Measurements from ENCODE around the gene SAFB. TPM values are rescaled to one million over a fixed set of nuclear protein-coding genes. Genes with fewer than 3 reads are reported as not detected.
"Not testable (repeated sequence)": the region's sequence is repeated elsewhere in the genome, so short reads cannot be mapped to it uniquely, and the experiment has no call there.

SAFB gene
- total and polyA plus RNA-seq, 5 donors from 2014 or later = 36.9 to 204 (median 54.9) TPM

DNA sequence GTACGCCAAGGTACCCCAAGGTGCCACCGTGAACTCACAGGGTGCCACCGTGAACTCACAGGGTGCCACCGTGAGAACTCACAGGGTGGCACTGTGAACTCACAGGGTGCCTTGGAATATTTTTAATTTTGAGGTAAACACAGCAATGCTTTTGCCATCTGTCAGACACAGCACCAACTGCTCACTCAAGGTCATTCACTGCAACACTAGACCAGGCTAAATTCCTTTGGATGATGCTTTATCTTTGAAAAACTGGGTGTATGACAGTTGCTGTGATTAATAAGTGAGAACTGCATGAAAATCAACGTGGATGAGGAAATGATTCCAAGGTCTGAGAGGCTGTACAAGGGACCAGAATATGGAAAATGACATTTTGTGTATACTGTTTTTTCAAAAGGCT, 19.3 kb upstream of the SAFB start:
- DNase-seq (no peak), ATAC-seq (ENCODE audit: low read depth in 2 of 2) (no peak)
- Mint-ChIP-seq H3K9me3 (no peaks in the 10 kb centered on the region), H3K4me1 (peaks cover 6 to 32% (median 15%) of the 10 kb centered on the region in 4 donors), H3K4me3 (peak overlapping the region in 1 of 4 donors; percentile 7), H3K27me3 (no peaks in the 10 kb centered on the region), H3K27ac (no peak overlapping the region), H3K36me3 (peaks cover 73% of the 10 kb centered on the region)
- peaks cover 92% of the 10 kb centered on the region for H3K36me3 ChIP-seq (ENCODE audit: control insufficient read depth, insufficient read depth, low read length)
- H3K27me3 ChIP-seq (ENCODE audit: control insufficient read depth, insufficient read depth, low read length) = no peaks in the 10 kb centered on the region
- H3K4me3 ChIP-seq (ENCODE audit: low read depth, low read length) = no peak overlapping the region
- no peak overlapping the region for H3K27ac ChIP-seq (ENCODE audit: insufficient read depth, low read length, poor library complexity, severe bottlenecking)
- no peaks in the 10 kb centered on the region for H3K4me1 ChIP-seq (ENCODE audit: control insufficient read depth, insufficient read depth, low read length, poor library complexity, severe bottlenecking)
- H3K9me3 ChIP-seq (ENCODE audit: control insufficient read depth in 2 of 2, low read length in 2 of 2) = no peaks in the 10 kb centered on the region

DNA sequence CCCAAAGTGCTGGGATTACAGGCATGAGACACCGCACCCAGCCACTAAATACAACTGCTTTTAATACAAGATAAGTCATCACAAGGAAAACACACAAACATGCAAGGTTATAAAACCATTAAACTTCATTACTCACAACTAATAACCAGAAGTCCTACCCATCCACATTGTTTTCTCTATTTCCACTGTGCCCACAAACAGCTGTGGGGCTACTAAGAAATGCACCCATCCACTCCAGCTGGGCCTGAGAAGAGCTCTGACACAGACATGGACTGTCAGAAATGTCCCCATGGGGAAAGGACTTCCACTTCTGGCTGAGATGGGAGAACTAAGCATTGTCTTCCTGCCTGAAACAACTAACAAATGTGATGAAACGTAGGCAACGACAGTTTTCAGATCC, 17.5 kb upstream of the SAFB start:
- DNase-seq (no peak), ATAC-seq (ENCODE audit: low read depth in 2 of 2) (no peak)
- H3K4me3 Mint-ChIP-seq = peak overlapping the region in 1 of 4 donors; percentile 64
- Histone ChIP-seq H3K27ac (ENCODE audit: insufficient read depth, low read length, poor library complexity, severe bottlenecking) (no peak overlapping the region), H3K27me3 (ENCODE audit: control insufficient read depth, insufficient read depth, low read length) (no peaks in the 10 kb centered on the region), H3K36me3 (ENCODE audit: control insufficient read depth, insufficient read depth, low read length) (peaks cover 91% of the 10 kb centered on the region), H3K4me1 (ENCODE audit: control insufficient read depth, insufficient read depth, low read length, poor library complexity, severe bottlenecking) (no peaks in the 10 kb centered on the region), H3K4me3 (ENCODE audit: low read depth, low read length) (no peak overlapping the region), H3K9me3 (ENCODE audit: control insufficient read depth in 2 of 2, low read length in 2 of 2) (no peaks in the 10 kb centered on the region)
- H3K27me3 Mint-ChIP-seq = no peaks in the 10 kb centered on the region
- peaks cover 6 to 32% (median 15%) of the 10 kb centered on the region in 4 donors for H3K4me1 Mint-ChIP-seq
- peaks cover 62% of the 10 kb centered on the region for H3K36me3 Mint-ChIP-seq
- H3K27ac Mint-ChIP-seq = no peak overlapping the region
- no peaks in the 10 kb centered on the region for H3K9me3 Mint-ChIP-seq

DNA sequence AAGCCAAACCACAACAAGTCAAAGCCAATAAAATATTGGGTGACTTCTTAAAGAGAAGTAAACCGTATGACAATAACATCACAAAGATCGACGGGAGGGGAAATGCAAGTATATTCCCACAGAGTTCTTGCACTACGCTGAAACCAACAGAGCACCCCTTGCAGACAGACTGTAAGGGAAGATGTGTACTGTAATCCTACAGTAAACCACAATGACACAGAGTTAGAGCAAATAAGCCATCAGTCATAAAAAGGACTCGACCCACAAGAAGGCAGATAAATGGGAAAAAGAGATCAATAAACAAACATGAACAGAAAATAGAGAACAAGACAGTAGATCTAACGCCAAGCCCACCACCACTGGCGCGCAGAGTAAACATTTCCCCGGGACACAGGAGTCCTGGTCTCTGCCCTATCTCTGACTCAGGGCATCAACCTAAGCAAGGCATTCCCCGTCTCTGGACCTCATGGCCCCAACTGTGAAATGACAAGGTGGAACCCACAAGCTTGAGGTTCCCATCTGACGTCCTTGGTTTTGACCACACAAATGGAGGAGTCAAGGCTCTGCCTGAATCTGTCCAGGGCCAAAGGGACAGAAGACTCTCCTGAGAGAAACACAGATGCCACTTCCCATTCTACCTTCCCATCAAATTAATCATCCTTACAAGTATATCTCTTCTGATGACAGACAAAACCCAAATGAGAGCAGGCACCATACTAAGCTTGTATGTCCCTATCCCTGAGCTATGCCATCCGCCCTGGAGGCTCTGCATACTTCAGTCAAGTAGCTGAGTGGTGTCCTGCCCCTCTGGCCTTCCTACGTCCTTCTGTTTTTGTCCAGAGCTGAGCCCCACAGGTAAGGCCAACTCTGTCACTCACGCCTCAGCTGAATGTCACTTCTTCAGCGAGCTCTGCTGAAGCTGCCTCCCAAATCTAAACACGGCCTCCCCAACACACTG, 15.3 kb upstream of the SAFB start:
- no peak overlapping the region for H3K27ac ChIP-seq (ENCODE audit: insufficient read depth, low read length, poor library complexity, severe bottlenecking)
- no peaks in the 10 kb centered on the region for H3K9me3 Mint-ChIP-seq
- H3K4me3 Mint-ChIP-seq = no peak overlapping the region
- H3K4me3 ChIP-seq (ENCODE audit: low read depth, low read length) = no peak overlapping the region
- ATAC-seq (ENCODE audit: low read depth in 2 of 2) (no peak), DNase-seq (no peak)
- H3K9me3 ChIP-seq (ENCODE audit: control insufficient read depth in 2 of 2, low read length in 2 of 2) = no peaks in the 10 kb centered on the region
- no peaks in the 10 kb centered on the region for H3K27me3 Mint-ChIP-seq
- peaks cover 65% of the 10 kb centered on the region for H3K36me3 Mint-ChIP-seq
- peaks cover 89% of the 10 kb centered on the region for H3K36me3 ChIP-seq (ENCODE audit: control insufficient read depth, insufficient read depth, low read length)
- no peaks in the 10 kb centered on the region for H3K27me3 ChIP-seq (ENCODE audit: control insufficient read depth, insufficient read depth, low read length)
- peak overlapping the region in 2 of 3 donors; percentile 13 to 67 for H3K27ac Mint-ChIP-seq
- H3K4me1 ChIP-seq (ENCODE audit: control insufficient read depth, insufficient read depth, low read length, poor library complexity, severe bottlenecking) = no peaks in the 10 kb centered on the region
- peaks cover 6 to 30% (median 15%) of the 10 kb centered on the region in 4 donors for H3K4me1 Mint-ChIP-seq

DNA sequence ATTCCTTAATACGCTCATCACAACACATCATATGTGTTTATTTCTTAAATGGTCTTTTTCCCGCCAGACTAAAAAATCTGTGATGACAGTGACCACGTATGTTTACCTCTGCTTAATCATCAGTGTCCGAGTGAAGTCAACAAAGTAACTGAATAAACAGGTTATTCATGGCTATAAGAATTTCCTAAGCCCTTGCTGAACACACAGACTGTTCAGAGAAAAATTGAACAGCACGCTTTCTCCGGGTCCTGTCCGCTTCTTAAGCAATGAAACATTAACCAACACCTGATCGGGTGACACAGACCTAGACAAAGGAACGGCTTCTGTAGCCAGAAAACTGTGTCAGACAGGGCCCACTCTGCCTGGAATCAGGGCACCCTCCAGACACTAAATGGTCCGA, 14.6 kb upstream of the SAFB start:
- H3K9me3 Mint-ChIP-seq = no peaks in the 10 kb centered on the region
- H3K36me3 ChIP-seq (ENCODE audit: control insufficient read depth, insufficient read depth, low read length) = peaks cover 89% of the 10 kb centered on the region
- H3K9me3 ChIP-seq (ENCODE audit: control insufficient read depth in 2 of 2, low read length in 2 of 2) = no peaks in the 10 kb centered on the region
- no peak overlapping the region for H3K27ac ChIP-seq (ENCODE audit: insufficient read depth, low read length, poor library complexity, severe bottlenecking)
- H3K27me3 ChIP-seq (ENCODE audit: control insufficient read depth, insufficient read depth, low read length) = no peaks in the 10 kb centered on the region
- H3K27me3 Mint-ChIP-seq = no peaks in the 10 kb centered on the region
- H3K4me3 Mint-ChIP-seq = no peak overlapping the region
- ATAC-seq (ENCODE audit: low read depth in 2 of 2) (no peak), DNase-seq (no peak)
- H3K4me3 ChIP-seq (ENCODE audit: low read depth, low read length) = no peak overlapping the region
- H3K27ac Mint-ChIP-seq = peak overlapping the region in 1 of 3 donors; percentile 31
- peaks cover 6 to 30% (median 15%) of the 10 kb centered on the region in 4 donors for H3K4me1 Mint-ChIP-seq
- no peaks in the 10 kb centered on the region for H3K4me1 ChIP-seq (ENCODE audit: control insufficient read depth, insufficient read depth, low read length, poor library complexity, severe bottlenecking)
- H3K36me3 Mint-ChIP-seq = peaks cover 69% of the 10 kb centered on the region

GRCh38 chr19:5608766-5609165, 14.1 kb upstream of the SAFB start:
- not testable (repeated sequence) for H3K27ac ChIP-seq (ENCODE audit: insufficient read depth, low read length, poor library complexity, severe bottlenecking); H3K4me3 Mint-ChIP-seq; H3K27me3 Mint-ChIP-seq; H3K4me3 ChIP-seq (ENCODE audit: low read depth, low read length); ATAC-seq (ENCODE audit: low read depth in 2 of 2); DNase-seq; H3K9me3 Mint-ChIP-seq; H3K4me1 ChIP-seq (ENCODE audit: control insufficient read depth, insufficient read depth, low read length, poor library complexity, severe bottlenecking); H3K9me3 ChIP-seq (ENCODE audit: control insufficient read depth in 2 of 2, low read length in 2 of 2); H3K27me3 ChIP-seq (ENCODE audit: control insufficient read depth, insufficient read depth, low read length)
- H3K4me1 Mint-ChIP-seq = peaks cover 6 to 26% (median 15%) of the 10 kb centered on the region in 4 donors
- peaks cover 68% of the 10 kb centered on the region for H3K36me3 Mint-ChIP-seq
- H3K27ac Mint-ChIP-seq = peak overlapping the region in 1 of 3 donors; percentile 31
- peaks cover 89% of the 10 kb centered on the region for H3K36me3 ChIP-seq (ENCODE audit: control insufficient read depth, insufficient read depth, low read length)

GRCh38 chr19:5609881-5610448, 12.9 kb upstream of the SAFB start:
- H3K27ac Mint-ChIP-seq = no peak overlapping the region
- H3K4me3 Mint-ChIP-seq = peak overlapping the region in 1 of 4 donors; percentile 5
- no peak overlapping the region for H3K27ac ChIP-seq (ENCODE audit: insufficient read depth, low read length, poor library complexity, severe bottlenecking)
- H3K27me3 ChIP-seq (ENCODE audit: control insufficient read depth, insufficient read depth, low read length) = no peaks in the 10 kb centered on the region
- H3K9me3 ChIP-seq (ENCODE audit: control insufficient read depth in 2 of 2, low read length in 2 of 2) = no peaks in the 10 kb centered on the region
- H3K36me3 Mint-ChIP-seq = peaks cover 66% of the 10 kb centered on the region
- peaks cover 87% of the 10 kb centered on the region for H3K36me3 ChIP-seq (ENCODE audit: control insufficient read depth, insufficient read depth, low read length)
- H3K4me1 ChIP-seq (ENCODE audit: control insufficient read depth, insufficient read depth, low read length, poor library complexity, severe bottlenecking) = no peaks in the 10 kb centered on the region
- H3K27me3 Mint-ChIP-seq = no peaks in the 10 kb centered on the region
- ATAC-seq (ENCODE audit: low read depth in 2 of 2) (no peak), DNase-seq (no peak)
- peaks cover 6 to 24% (median 15%) of the 10 kb centered on the region in 4 donors for H3K4me1 Mint-ChIP-seq
- no peak overlapping the region for H3K4me3 ChIP-seq (ENCODE audit: low read depth, low read length)
- no peaks in the 10 kb centered on the region for H3K9me3 Mint-ChIP-seq

GRCh38 chr19:5612891-5613865, 9.7 kb upstream of the SAFB start:
- peaks cover 57% of the 10 kb centered on the region for H3K36me3 Mint-ChIP-seq

More at GRCh38 chr19:5612891-5613865, 9.7 kb upstream of the SAFB start:
- Mint-ChIP-seq H3K4me1 (peaks cover 6 to 22% (median 10%) of the 10 kb centered on the region in 4 donors), H3K27me3 (no peaks in the 10 kb centered on the region), H3K9me3 (no peaks in the 10 kb centered on the region), H3K27ac (no peak overlapping the region), H3K4me3 (no peak overlapping the region)
- ATAC-seq (ENCODE audit: low read depth in 2 of 2) (no peak), DNase-seq (no peak)
- Histone ChIP-seq H3K27me3 (ENCODE audit: control insufficient read depth, insufficient read depth, low read length) (no peaks in the 10 kb centered on the region), H3K9me3 (ENCODE audit: control insufficient read depth in 2 of 2, low read length in 2 of 2) (no peaks in the 10 kb centered on the region), H3K36me3 (ENCODE audit: control insufficient read depth, insufficient read depth, low read length) (peaks cover 85% of the 10 kb centered on the region), H3K27ac (ENCODE audit: insufficient read depth, low read length, poor library complexity, severe bottlenecking) (no peak overlapping the region), H3K4me1 (ENCODE audit: control insufficient read depth, insufficient read depth, low read length, poor library complexity, severe bottlenecking) (peaks cover 10% of the 10 kb centered on the region), H3K4me3 (ENCODE audit: low read depth, low read length) (no peak overlapping the region)

All from CD4-positive, CD25-positive, alpha-beta regulatory T cell (primary cell).